Psoas muscle (tissue), 8 donors: ENCODE measurements around the gene ZC3H12C. TPM values are rescaled to one million over a fixed set of nuclear protein-coding genes. Genes with fewer than 3 reads are reported as not detected.

Experiments
- ATAC-seq, 4 donors: fragments of 200-7000 bp; cut with Tn5 transposase; one replicate each; pipeline ENCODE4 v1.9.1; 2020; ENCODE audit warnings: moderate library complexity in 3 of 4, mild to moderate bottlenecking in 2 of 4
- DNase-seq, 2 donors: peaks; one replicate each; pipeline ENCODE4 v3.0.0-alpha.2; 2020
- H3K27ac ChIP-seq: fragments of 200-600 bp; one replicate; pipeline ENCODE4 v1.8.0; 2022
- H3K27me3 ChIP-seq, 3 donors: fragments of 200-600 bp in 1 of 3; one replicate each; pipeline versions ENCODE4 v1.6.1 to v1.8.0; 2013 to 2022; ENCODE audit warnings: low read length in 2 of 3, mild to moderate bottlenecking in 2 of 3, moderate library complexity in 1 of 3; ENCODE audit not compliant: insufficient read depth in 3 of 3
- H3K36me3 ChIP-seq, 2 donors: fragments of 200-600 bp in 1 of 2; one replicate each; pipeline versions ENCODE4 v1.6.1 to v1.8.0; 2013 to 2022; ENCODE audit warnings: low read depth in 1 of 2, mild to moderate bottlenecking in 1 of 2, moderate library complexity in 1 of 2; ENCODE audit not compliant: insufficient read depth in 1 of 2
- H3K4me1 ChIP-seq: fragments of 200-600 bp; one replicate; pipeline ENCODE4 v1.8.0; 2022
- H3K4me3 ChIP-seq: fragments of 200-600 bp; one replicate; pipeline ENCODE4 v1.8.0; 2022; ENCODE audit warnings: mild to moderate bottlenecking
- H3K9me3 ChIP-seq: fragments of 200-600 bp; one replicate; pipeline ENCODE4 v1.8.0; 2022
- WGBS, 3 donors: extraction: QIAGEN DNeasy Blood & Tissue Kit; methylation state at CpG; one replicate each; pipeline versions ENCODE4 v1.1.6 to v1.1.7; 2013; 5-methylcytosine and 5-hydroxymethylcytosine counted together
- intact Hi-C, 2 donors: fragments of 100-400 bp; cut with DNase I; formaldehyde crosslinking; loops; one replicate each; pipeline versions ENCODE4 v1.11.0 to v1.14.2; 2022
- polyA plus RNA-seq, 3 donors: library from polyadenylated mRNA; stranded (reverse); fragments of 200-250 nt; gene quantifications; one replicate each; pipeline ENCODE4 v1.2.3, GENCODE V29; 2013
- total RNA-seq, 4 donors: library from RNA; stranded (reverse); fragmentation: NEBNext Ultra II Directional in 2 of 4; extraction: Animal tissue kit (Norgen Biotek cat#: 25700) in 2 of 4; gene quantifications; one replicate each; pipeline versions ENCODE4 v1.2.1 to v1.2.4, GENCODE V29; 2021 to 2023
- TF ChIP-seq, protein P1 (sequence below): fragments of 200-600 bp; IDR thresholded peaks from one replicate; pipeline ENCODE4 v1.8.0; 2022; ENCODE audit warnings: antibody characterized with exemption
- donor health status: healthy with polysubstance abuse.
- donor health status: DM: no; HTN: no; CAD: no; lungs with moderate emphysema.
- donor health status: Bipolar disorder and iron deficiency.
- donor health status: healthy.
- donor health status: DM: yes; HTN: yes; CAD: no.
- donor health status: DM: no; HTN: no; CAD: no.
- donor health status: DM: no; HTN: no; CAD: no.
- donor health status: DM: yes; HTN: yes; CAD: no.

Gene ZC3H12C
- total and polyA plus RNA-seq, 7 donors = 2.3 to 27.4 (median 17.5) TPM

DNA sequence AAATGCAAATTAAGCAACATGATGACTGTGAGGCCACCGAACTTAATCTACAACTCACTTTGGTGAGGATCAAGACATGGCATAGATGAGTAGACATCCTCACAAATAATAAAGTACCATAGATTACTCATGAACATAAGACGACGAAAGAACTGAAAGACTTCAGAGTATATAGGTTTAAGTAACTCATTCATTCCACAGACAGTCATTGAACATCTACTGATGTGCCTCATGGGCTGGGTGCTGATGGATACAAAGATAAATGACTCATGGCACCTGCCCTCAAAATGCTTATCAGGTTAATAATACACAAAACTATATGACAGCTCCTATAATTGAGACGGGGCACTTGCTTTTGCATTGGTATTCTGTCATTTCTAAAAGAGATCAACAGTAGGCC lies 63.3 kb downstream of the ZC3H12C start:
- Histone ChIP-seq H3K36me3 (peaks cover 3 to 67% of the 10 kb centered on the region in 2 donors), H3K27me3 (no peaks in the 10 kb centered on the region), H3K9me3 (no peaks in the 10 kb centered on the region), H3K27ac (no peak overlapping the region), H3K4me1 (no peaks in the 10 kb centered on the region), H3K4me3 (no peak overlapping the region)
- TF ChIP-seq, protein P1, sequence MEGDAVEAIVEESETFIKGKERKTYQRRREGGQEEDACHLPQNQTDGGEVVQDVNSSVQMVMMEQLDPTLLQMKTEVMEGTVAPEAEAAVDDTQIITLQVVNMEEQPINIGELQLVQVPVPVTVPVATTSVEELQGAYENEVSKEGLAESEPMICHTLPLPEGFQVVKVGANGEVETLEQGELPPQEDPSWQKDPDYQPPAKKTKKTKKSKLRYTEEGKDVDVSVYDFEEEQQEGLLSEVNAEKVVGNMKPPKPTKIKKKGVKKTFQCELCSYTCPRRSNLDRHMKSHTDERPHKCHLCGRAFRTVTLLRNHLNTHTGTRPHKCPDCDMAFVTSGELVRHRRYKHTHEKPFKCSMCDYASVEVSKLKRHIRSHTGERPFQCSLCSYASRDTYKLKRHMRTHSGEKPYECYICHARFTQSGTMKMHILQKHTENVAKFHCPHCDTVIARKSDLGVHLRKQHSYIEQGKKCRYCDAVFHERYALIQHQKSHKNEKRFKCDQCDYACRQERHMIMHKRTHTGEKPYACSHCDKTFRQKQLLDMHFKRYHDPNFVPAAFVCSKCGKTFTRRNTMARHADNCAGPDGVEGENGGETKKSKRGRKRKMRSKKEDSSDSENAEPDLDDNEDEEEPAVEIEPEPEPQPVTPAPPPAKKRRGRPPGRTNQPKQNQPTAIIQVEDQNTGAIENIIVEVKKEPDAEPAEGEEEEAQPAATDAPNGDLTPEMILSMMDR = no peak
- intact Hi-C loops = no loop called here
- WGBS, 3 donors = 95 to 96% (median 96%) methylated on average over 4 of the region's 4 CpGs
- ATAC-seq (no peak), DNase-seq (no peak)

GRCh38 chr11:110158317-110159200 lies 65.4 kb downstream of the ZC3H12C start:
- no peak for DNase-seq
- Histone ChIP-seq H3K4me3 (no peak overlapping the region), H3K4me1 (no peaks in the 10 kb centered on the region), H3K9me3 (no peaks in the 10 kb centered on the region), H3K36me3 (peaks cover 4 to 80% of the 10 kb centered on the region in 2 donors), H3K27ac (no peak overlapping the region), H3K27me3 (no peaks in the 10 kb centered on the region)
- TF ChIP-seq, protein P1 = no peak
- intact Hi-C loops = no loop called here
- WGBS, 3 donors = 89 to 94% (median 90%) methylated on average over 9 of the region's 9 CpGs
- no peak for ATAC-seq

- DNase-seq (no peak), ATAC-seq (no peak)
- peaks cover 7 to 85% of the 10 kb centered on the region in 2 donors for H3K36me3 ChIP-seq
- intact Hi-C loops = no loop called here
- H3K9me3 ChIP-seq = no peaks in the 10 kb centered on the region
- no peak overlapping the region for H3K27ac ChIP-seq
- H3K27me3 ChIP-seq = no peaks in the 10 kb centered on the region
- 94 to 96% (median 96%) methylated on average over 1 of the region's 1 CpG for WGBS, 3 donors
- TF ChIP-seq, protein P1 = no peak
- no peaks in the 10 kb centered on the region for H3K4me1 ChIP-seq
- no peak overlapping the region for H3K4me3 ChIP-seq
These were observed 66.3 kb downstream of the ZC3H12C start for GRCh38 chr11:110159476-110159875.

DNA sequence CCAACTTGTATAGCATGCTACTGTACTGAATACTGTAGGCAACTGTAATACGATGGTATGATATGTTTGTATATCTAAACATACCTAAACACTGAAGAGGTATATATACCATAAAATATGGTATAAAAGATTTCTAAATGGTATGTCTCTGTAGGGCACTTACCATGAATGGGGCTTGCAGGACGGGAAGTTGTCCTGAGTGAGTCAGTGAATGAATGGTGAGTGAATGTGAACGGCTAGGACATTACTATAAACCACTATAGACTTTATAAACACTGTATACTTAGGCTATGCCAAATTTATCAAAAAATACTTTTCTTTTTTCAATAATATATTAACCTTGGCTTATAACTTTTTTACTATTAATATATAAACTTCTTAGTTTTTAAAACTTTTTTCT lies 66.8 kb downstream of the ZC3H12C start:
- H3K27ac ChIP-seq = no peak overlapping the region
- H3K4me1 ChIP-seq = no peaks in the 10 kb centered on the region
- 87 to 96% (median 91%) methylated on average over 3 of the region's 3 CpGs for WGBS, 3 donors
- DNase-seq (no peak), ATAC-seq (no peak)
- TF ChIP-seq, protein P1 = no peak
- no peaks in the 10 kb centered on the region for H3K27me3 ChIP-seq
- intact Hi-C loops = no loop called here
- H3K4me3 ChIP-seq = no peak overlapping the region
- H3K36me3 ChIP-seq = peaks cover 12 to 88% of the 10 kb centered on the region in 2 donors
- no peaks in the 10 kb centered on the region for H3K9me3 ChIP-seq
